GM12878 (cell line): ENCODE measurements around the gene HTR6. TPM values are rescaled to one million over a fixed set of nuclear protein-coding genes. Genes with fewer than 3 reads are reported as not detected.

Experiments used
- ATAC-seq: fragments of 200-7000 bp; cut with Tn5 transposase; 3 replicates; pipeline ENCODE4 v1.9.1; 2020; ENCODE audit warnings: mild to moderate bottlenecking, moderate library complexity
- BruUV-seq: library from RNA; stranded (reverse); fragments of 400-500 nt; replicated peaks from 2 replicates; lab custom pipeline; 2021; lab: Mats Ljungman, UMichigan
- CTCF ChIA-PET: fragments of 300-600 bp; sonication (Branson Sonifier 250); formaldehyde crosslinking; extraction: SDS; loops from one replicate; lab custom pipeline; 2021; ENCODE audit warnings: inconsistent platforms; lab: Yijun Ruan, JAX
- POLR2A ChIA-PET: fragments of 350-600 bp; formaldehyde crosslinking; extraction: SDS; loops from one replicate; lab custom pipeline; 2021; ENCODE audit warnings: inconsistent platforms; lab: Charles Lee
- RAD21 ChIA-PET: fragments of 300-600 bp; sonication (Branson Sonifier 250); formaldehyde crosslinking; loops from one replicate; lab custom pipeline; 2023; ENCODE audit warnings: antibody characterized with exemption; ENCODE audit not compliant: unreplicated experiment; lab: Charles Lee
- SMC1A ChIA-PET: fragments of 300-600 bp; sonication (Branson Sonifier 250); formaldehyde crosslinking; loops from one replicate; lab custom pipeline; 2023; ENCODE audit not compliant: unreplicated experiment, uncharacterized antibody; lab: Charles Lee
- DNase-seq: peaks from one replicate; pipeline ENCODE4 v3.0.0-alpha.2; 2011; ENCODE audit warnings: low read depth, low spot score
- FAIRE-seq: peaks from 3 replicates; lab custom pipeline; 2011; peaks lifted over from hg19 to GRCh38; lab: Jason Lieb, UNC
- H2AFZ ChIP-seq: 2 replicates; pipeline ENCODE4 v1.6.0; 2011; ENCODE audit warnings: low read depth, low read length, control low read depth; ENCODE audit not compliant: control insufficient read depth
- H3K27ac ChIP-seq: 2 replicates; pipeline ENCODE4 v1.5.1; 2011; ENCODE audit warnings: control low read depth; ENCODE audit not compliant: control insufficient read depth, insufficient read depth
- H3K27me3 ChIP-seq, 2 experiments: replicated peaks in 1 of 2; 2 replicates each; pipeline versions ENCODE4 v1.6.0 to v1.6.1; 2011; ENCODE audit warnings: low read length in 1 of 2; ENCODE audit not compliant: control insufficient read depth in 2 of 2, insufficient read depth in 2 of 2
- H3K36me3 ChIP-seq, 2 experiments: 2 replicates each; pipeline ENCODE4 v1.5.1; 2011; ENCODE audit warnings: low read length in 1 of 2; ENCODE audit not compliant: control insufficient read depth in 2 of 2, insufficient read depth in 2 of 2
- H3K4me1 ChIP-seq: 2 replicates; pipeline ENCODE4 v1.6.1; 2011; ENCODE audit warnings: mild to moderate bottlenecking, low read length, moderate library complexity, mixed read lengths; ENCODE audit not compliant: control insufficient read depth, insufficient read depth
- H3K4me2 ChIP-seq: 2 replicates; pipeline ENCODE4 v1.6.0; 2011; ENCODE audit warnings: control low read depth; ENCODE audit not compliant: control insufficient read depth, insufficient read depth
- H3K4me3 ChIP-seq: fragments of 200-600 bp; sonication (generic); 2 replicates; pipeline ENCODE4 v1.5.1; 2016
- H3K79me2 ChIP-seq: 2 replicates; pipeline ENCODE4 v1.6.0; 2011; ENCODE audit warnings: low read length; ENCODE audit not compliant: control insufficient read depth, insufficient read depth
- H3K9ac ChIP-seq: 2 replicates; pipeline ENCODE4 v1.8.0; 2011; ENCODE audit warnings: low read length, control low read depth, mixed read lengths; ENCODE audit not compliant: control insufficient read depth, insufficient read depth
- H3K9me3 ChIP-seq: replicated peaks from 3 replicates; pipeline ENCODE4 v1.5.1; 2011; ENCODE audit warnings: mild to moderate bottlenecking, low read length; ENCODE audit not compliant: control insufficient read depth, insufficient read depth
- H4K20me1 ChIP-seq: 2 replicates; pipeline ENCODE4 v1.6.0; 2011; ENCODE audit not compliant: control insufficient read depth, insufficient read depth
- CTCF ChIP-seq, 3 experiments: IDR thresholded peaks in 2 of 3; conservative IDR thresholded peaks in 1 of 3; 2 replicates each; pipeline ENCODE4 v1.5.1; 2011; ENCODE audit warnings: low read depth in 3 of 3, low read length in 3 of 3, mild to moderate bottlenecking in 3 of 3, control low read depth in 2 of 3, moderate library complexity in 2 of 3, inconsistent platforms in 1 of 3, mixed read lengths in 1 of 3; ENCODE audit not compliant: control insufficient read depth in 2 of 3, insufficient read depth in 1 of 3; ENCODE audit errors: extremely low read depth in 1 of 3
- MEF2B ChIP-seq: fragments of 450-650 bp; IDR thresholded peaks from 2 replicates; pipeline ENCODE4 v1.6.1; 2018; ENCODE audit warnings: mild to moderate bottlenecking, moderate library complexity; ENCODE audit not compliant: partially characterized antibody, poor library complexity, severe bottlenecking
- MTA2 ChIP-seq: fragments of 450-650 bp; IDR thresholded peaks from 2 replicates; pipeline ENCODE4 v1.6.1; 2016; ENCODE audit warnings: low read depth, mild to moderate bottlenecking, moderate library complexity
- RAD21 ChIP-seq: IDR thresholded peaks from 2 replicates; pipeline ENCODE4 v1.6.1; 2011; ENCODE audit warnings: mild to moderate bottlenecking, low read depth, low read length, moderate library complexity; ENCODE audit not compliant: insufficient read depth
- RB1 ChIP-seq: fragments of 450-650 bp; formaldehyde crosslinking; IDR thresholded peaks from 2 replicates; pipeline ENCODE4 v1.6.1; 2017; ENCODE audit warnings: mild to moderate bottlenecking, borderline replicate concordance
- RUNX3 ChIP-seq: IDR thresholded peaks from 2 replicates; pipeline ENCODE4 v1.6.1; 2012; ENCODE audit warnings: low read length, inconsistent platforms
- SMAD5 ChIP-seq: IDR thresholded peaks from 2 replicates; pipeline ENCODE4 v1.6.1; 2016; ENCODE audit warnings: antibody characterized with exemption, low read depth
- SMARCA5 ChIP-seq: fragments of 450-650 bp; IDR thresholded peaks from 2 replicates; pipeline ENCODE4 v1.6.1; 2017; ENCODE audit warnings: mild to moderate bottlenecking
- SMC3 ChIP-seq: IDR thresholded peaks from 2 replicates; pipeline ENCODE4 v1.6.1; 2011; ENCODE audit warnings: low read length, improper control_type of control experiment, borderline replicate concordance
- SPI1 ChIP-seq: IDR thresholded peaks from 2 replicates; pipeline ENCODE4 v1.6.1; 2011; ENCODE audit warnings: low read depth, mild to moderate bottlenecking, low read length, moderate library complexity, borderline replicate concordance; ENCODE audit not compliant: insufficient read depth
- TARDBP ChIP-seq: IDR thresholded peaks from 2 replicates; pipeline ENCODE4 v1.6.1; 2016; ENCODE audit warnings: borderline replicate concordance
- YY1 ChIP-seq: IDR thresholded peaks from 2 replicates; pipeline ENCODE4 v1.6.1; 2011; ENCODE audit warnings: low read depth, mild to moderate bottlenecking, low read length
- WGBS: methylation state at CpG from one replicate; pipeline ENCODE4 v1.1.6; 2016; ENCODE audit warnings: low lambda C conversion rate; ENCODE audit not compliant: insufficient replicate concordance, insufficient coverage; ENCODE audit errors: missing lambda C conversion rate; 5-methylcytosine and 5-hydroxymethylcytosine counted together
- in situ Hi-C: fragments of 300-500 bp; cut with MboI; formaldehyde crosslinking; loops from 9 replicates; pipeline ENCODE4 v1.14.3; 2018; ENCODE audit warnings: mixed read lengths
- intact Hi-C: fragments of 100-400 bp; cut with micrococcal nuclease; formaldehyde crosslinking; loops from one replicate; pipeline ENCODE4 v1.14.2; 2022; ENCODE audit not compliant: unreplicated experiment
- polyA plus RNA-seq, 11 experiments: library from polyadenylated mRNA; depleted of rRNA in 4 of 11; unstranded in 6 of 11; stranded (reverse) in 5 of 11; fragments of >200 nt; fragmentation: Nextera tagmentation in 4 of 11; fragmentation: Illumina TruSeq in 1 of 11; extraction: Ambion mirVana in 4 of 11; extraction: Trizol in 1 of 11; gene quantifications; 1 replicate in 1 of 11; 2 replicates in 10 of 11; pipeline versions ENCODE4 v1.2.1 to v1.2.3, GENCODE V29; 2011 to 2016; ENCODE audit warnings: inconsistent platforms in 2 of 11, missing spikeins in 2 of 11, low read depth in 1 of 11
- total RNA-seq, 4 experiments: library from RNA; depleted of rRNA in 3 of 4; stranded (reverse); fragments of >200 nt in 3 of 4; fragmentation: Illumina TruSeq in 1 of 4; extraction: Trizol in 1 of 4; gene quantifications; 2 replicates each; pipeline versions ENCODE4 v1.2.1 to v1.2.3, GENCODE V29; 2013 to 2021

Gene HTR6
- total and polyA plus RNA-seq, 10 of the 15 experiments (the other 5 are each of a cell fraction or from before 2014, with no cell fraction given), result 0.03 to 5.3 (median 1.7) TPM; not detected in 2

DNA sequence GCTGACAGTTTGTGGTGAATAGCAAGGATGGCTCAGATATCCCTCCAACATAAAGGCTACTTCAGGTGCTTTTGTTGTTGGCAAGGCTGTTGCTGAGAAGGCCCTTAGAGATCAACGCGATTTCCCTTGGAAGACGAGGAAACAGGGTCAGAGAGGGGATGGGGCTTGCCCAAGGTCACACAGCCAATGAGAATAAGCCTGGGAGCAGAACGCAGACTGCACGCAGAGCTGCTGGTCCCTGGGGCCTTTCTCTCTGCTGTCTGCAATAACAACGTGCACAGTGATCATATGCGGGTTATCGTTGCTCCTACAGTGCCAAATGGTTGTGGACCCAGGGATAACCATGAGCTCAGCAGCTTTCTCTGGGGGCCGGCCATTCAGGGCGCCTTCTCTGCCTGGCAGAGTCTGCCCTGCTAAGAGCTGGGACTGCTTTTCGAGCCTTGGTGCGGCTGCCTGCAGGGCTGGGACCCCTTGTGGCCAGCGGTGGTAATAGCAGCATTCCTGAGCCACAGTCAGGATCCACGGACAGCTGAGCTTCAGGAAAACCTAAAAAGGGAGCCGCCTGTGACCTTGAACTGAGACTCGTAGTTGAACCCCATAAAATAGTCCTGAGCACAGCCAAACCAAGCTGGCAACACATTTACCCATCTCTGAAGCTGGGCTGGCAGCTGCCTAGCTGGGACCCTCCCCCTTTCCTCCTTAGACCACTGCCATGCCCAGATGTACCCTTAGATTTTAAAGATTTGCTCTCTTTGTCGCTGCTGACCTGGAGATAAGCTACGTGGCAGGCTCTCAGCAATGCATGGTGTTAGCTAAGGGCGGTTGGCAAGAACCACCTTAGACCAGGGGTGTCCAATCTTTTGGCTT lies 39.8 kb downstream of the HTR6 start:
- Histone ChIP-seq H3K27me3 (no peaks in the 10 kb centered on the region), H3K79me2 (no peaks in the 10 kb centered on the region), H3K4me2 (no peak overlapping the region; the same call in 1 of the 2 replicates), H2AFZ (no peak overlapping the region), H3K9me3 (no peaks in the 10 kb centered on the region)
- ChIA-PET SMC1A (interaction anchor here (1.0 to 5.1 kb wide), 9 partner anchors 10 to 312 kb away, joined by 3 to 99 read pairs (median 4); no protein-coding TSS in a partner anchor), RAD21 (interaction anchor here (0.7 to 4.4 kb wide), 5 partner anchors 24 to 79 kb away, joined by 3 to 84 read pairs (median 3); no protein-coding TSS in a partner anchor)
- in situ Hi-C loops, result loop anchor here (5.0 kb wide), 1 partner anchor 42 kb away; the partner anchor contains the start of gene HTR6
- ATAC-seq (peak; percentile 95), FAIRE-seq (peak; percentile 76)
- no peak for TF ChIP-seq MTA2
- 0 out of 2 replicates have a peak, but pooled peaks have one; percentile 23 for TF ChIP-seq RB1
- TF ChIP-seq YY1, result peak; percentile 62
- TF ChIP-seq RUNX3, result peak; percentile 43; the same call in 1 of the 2 replicates
- no peak for TF ChIP-seq SMAD5
- TF ChIP-seq SMC3, result peak; percentile 84
- TF ChIP-seq SPI1, result no peak
- TF ChIP-seq TARDBP, result 0 out of 2 replicates have a peak, but pooled peaks have one; percentile 21
- peak; percentile 14; the same call in 1 of the 2 replicates for TF ChIP-seq SMARCA5
- TF ChIP-seq RAD21, result peak; percentile 74
- TF ChIP-seq MEF2B, result no peak
- TF ChIP-seq CTCF (IDR thresholded peaks at IDR 0.05 in 2 of 3, conservative IDR thresholded peaks at IDR 0.05 in 1 of 3; ENCODE audit: control insufficient read depth in 2 of 3, extremely low read depth in 1 of 3, insufficient read depth in 1 of 3, low read depth in 3 of 3, low read length in 3 of 3), result peak; percentile 81 to 98 (median 91)
- TF ChIP-seq, all 136 proteins: peak for 8
- no peaks in the 10 kb centered on the region for H4K20me1 ChIP-seq
- CTCF ChIA-PET, result interaction anchor here (0.5 to 14.4 kb wide), 26 partner anchors 7 to 938 kb away, joined by 3 to 378 read pairs (median 4); partner anchors contain the start of gene HTR6
- POLR2A ChIA-PET, result interaction anchor here (0.6 to 1.0 kb wide), 3 partner anchors 14 to 435 kb away, joined by 3 read pairs; no protein-coding TSS in a partner anchor
- peak overlapping the region; percentile 13; the same call in 1 of the 2 replicates for H3K27ac ChIP-seq
- 40% methylated on average over 19 of the region's 19 CpGs for WGBS
- peaks cover 17% of the 10 kb centered on the region for H3K4me1 ChIP-seq
- BruUV-seq, result no TSS peak
- no peak overlapping the region for H3K9ac ChIP-seq
- intact Hi-C loops, result loop anchor here (1.0 kb wide), 1 partner anchor 43 kb away; no protein-coding TSS in a partner anchor
- peaks cover 0 to 4% of the 10 kb centered on the region in 2 experiments; a peak in 1 of 4 replicates for H3K36me3 ChIP-seq
- no peak for DNase-seq
- no peak overlapping the region for H3K4me3 ChIP-seq
